GM12892 (cell line): ENCODE data around the gene PPP1R16B.

ENCODE experiments used
- POLR2A ChIP-seq: IDR thresholded peaks from 2 replicates; pipeline ENCODE4 v1.6.1; 2011; ENCODE audit warnings: low read depth, low read length, control low read depth
- POLR2AphosphoS5 ChIP-seq: IDR thresholded peaks from 2 replicates; pipeline ENCODE4 v1.6.1; 2011; ENCODE audit warnings: low read depth, low read length, control low read depth
- TAF1 ChIP-seq: IDR thresholded peaks from 2 replicates; pipeline ENCODE4 v1.6.1; 2011; ENCODE audit warnings: low read depth, mild to moderate bottlenecking, control low read depth, low read length, borderline replicate concordance

DNA sequence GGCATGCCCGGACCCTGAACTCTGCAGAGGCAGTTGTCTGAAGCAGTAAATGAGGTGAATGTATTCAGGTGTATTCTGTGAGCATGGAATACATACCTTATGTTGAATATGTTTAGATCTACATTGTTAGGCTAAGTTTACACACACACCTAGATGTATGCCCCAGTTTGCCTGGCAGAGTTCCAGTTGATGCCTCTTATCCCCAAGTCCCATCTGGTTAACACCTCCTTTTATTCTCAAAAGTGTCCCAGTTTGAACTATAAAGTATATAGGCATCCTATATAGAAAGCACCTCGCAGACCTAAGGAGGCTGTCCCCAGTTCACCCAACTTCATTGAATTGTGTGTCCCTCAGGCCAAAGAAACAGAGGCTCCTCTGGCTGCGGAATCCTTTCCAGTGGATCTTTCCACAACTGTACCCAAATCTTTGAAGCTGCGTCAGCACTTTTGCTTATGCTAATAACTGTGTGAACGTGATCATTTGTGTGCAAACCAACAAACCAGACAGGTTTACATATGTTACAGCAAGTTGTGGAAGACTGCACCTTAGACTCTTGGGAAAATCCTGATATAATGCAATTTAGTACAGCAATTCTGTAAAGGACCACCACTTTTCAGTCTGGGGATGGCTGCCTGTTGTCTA, 151.9 kb downstream of the PPP1R16B start:
- TF ChIP-seq POLR2AphosphoS5: no peak
- no peak for TF ChIP-seq TAF1
- no peak for TF ChIP-seq POLR2A
